GM12865 (cell line): Measurements from ENCODE around the gene TREML4.

Experiments used
- DNase-seq: peaks from one replicate; pipeline ENCODE4 v3.0.0; 2010; ENCODE audit warnings: low read depth
- H3K4me3 ChIP-seq: 2 replicates; pipeline ENCODE4 v1.5.1; 2011; ENCODE audit warnings: mild to moderate bottlenecking, low read depth, low read length, control low read depth
- CTCF ChIP-seq: IDR thresholded peaks from 2 replicates; pipeline ENCODE4 v1.5.1; 2011; ENCODE audit warnings: low read length, control low read depth, low read depth, inconsistent platforms; ENCODE audit not compliant: insufficient read depth; ENCODE audit errors: missing control alignments

TREML4 gene

GRCh38 chr6:41280381-41281057, 52.4 kb downstream of the TREML4 start:
- no peak for TF ChIP-seq CTCF
- H3K4me3 ChIP-seq = no peak overlapping the region
- DNase-seq = no peak

- TF ChIP-seq CTCF = no peak
- H3K4me3 ChIP-seq = no peak overlapping the region
- peak; percentile 45 for DNase-seq
Measured at GRCh38 chr6:41283600-41283999, 55.5 kb downstream of the TREML4 start.

GRCh38 chr6:41284726-41285125, 56.6 kb downstream of the TREML4 start:
- no peak for DNase-seq
- no peak for TF ChIP-seq CTCF
- H3K4me3 ChIP-seq = no peak overlapping the region

- no peak within 1 kb of the TSS for H3K4me3 ChIP-seq
- no peak for DNase-seq
- TF ChIP-seq CTCF = no peak
Measured at GRCh38 chr6:41286544-41287346, 58.6 kb downstream of the TREML4 start, which contains the start of gene TREM1. TREM1 (minus strand) TSS chr6:41286682; CDS start chr6:41286655, 27 bp downstream.

GRCh38 chr6:41288030-41288753, 60.0 kb downstream of the TREML4 start:
- peak; percentile 48 for DNase-seq
- no peak for TF ChIP-seq CTCF
- H3K4me3 ChIP-seq = no peak overlapping the region
